A673 (cell line): ENCODE results near the gene KDM4B. TPM values are rescaled to one million over a fixed set of nuclear protein-coding genes. Genes with fewer than 3 reads are reported as not detected.

ENCODE experiments used
- BruUV-seq: library from RNA; stranded (reverse); fragments of 400-500 nt; replicated peaks from 2 replicates; lab custom pipeline; 2021; lab: Mats Ljungman, UMichigan
- CTCF ChIA-PET: fragments of 300-600 bp; sonication (Branson Sonifier 250); formaldehyde crosslinking; loops from one replicate; lab custom pipeline; 2022; ENCODE audit warnings: antibody characterized with exemption; lab: Charles Lee
- POLR2A ChIA-PET: fragments of 300-600 bp; sonication (Branson Sonifier 250); formaldehyde crosslinking; loops from one replicate; lab custom pipeline; 2022; ENCODE audit warnings: antibody characterized with exemption; ENCODE audit not compliant: low non-redundant PET; lab: Charles Lee
- DNase-seq: peaks from one replicate; pipeline ENCODE4 v3.0.0-alpha.2; 2015; ENCODE audit warnings: low spot score
- H3K27ac ChIP-seq: fragments of 200-600 bp; sonication (generic); 2 replicates; pipeline ENCODE4 v1.5.1; 2016; ENCODE audit warnings: mixed run types, low read depth, mild to moderate bottlenecking, mixed read lengths, antibody characterized with exemption, low read length; ENCODE audit not compliant: poor library complexity, severe bottlenecking
- H3K27me3 ChIP-seq: fragments of 200-600 bp; sonication (generic); replicated peaks from 2 replicates; pipeline ENCODE4 v1.6.1; 2017; ENCODE audit warnings: mixed run types, low read depth, mild to moderate bottlenecking, mixed read lengths, antibody characterized with exemption, low read length; ENCODE audit not compliant: insufficient read depth, poor library complexity
- H3K36me3 ChIP-seq: fragments of 200-600 bp; sonication (generic); 2 replicates; pipeline ENCODE4 v1.6.1; 2016; ENCODE audit warnings: mixed run types, mild to moderate bottlenecking, mixed read lengths, antibody characterized with exemption, low read length; ENCODE audit not compliant: insufficient read depth, poor library complexity, severe bottlenecking
- H3K4me1 ChIP-seq: fragments of 200-600 bp; sonication (generic); 2 replicates; pipeline ENCODE4 v1.6.1; 2017; ENCODE audit warnings: mixed run types, mild to moderate bottlenecking, mixed read lengths, antibody characterized with exemption, low read length; ENCODE audit not compliant: insufficient read depth, poor library complexity, severe bottlenecking
- H3K4me3 ChIP-seq: fragments of 200-600 bp; sonication (generic); 2 replicates; pipeline ENCODE4 v1.5.1; 2016; ENCODE audit warnings: low read depth, mixed run types, mild to moderate bottlenecking, mixed read lengths, low read length; ENCODE audit not compliant: poor library complexity, severe bottlenecking
- H3K9me3 ChIP-seq: fragments of 200-600 bp; sonication (generic); 2 replicates; pipeline ENCODE4 v1.6.1; 2016; ENCODE audit warnings: mixed run types, low read depth, mild to moderate bottlenecking, mixed read lengths, antibody characterized with exemption, low read length; ENCODE audit not compliant: poor library complexity, severe bottlenecking
- CTCF ChIP-seq: fragments of 300-800, 200-600 bp; sonication (generic); conservative IDR thresholded peaks from 2 replicates; pipeline ENCODE4 v1.5.1; 2017; ENCODE audit warnings: low read depth, mild to moderate bottlenecking, antibody characterized with exemption, low read length, moderate library complexity, mixed read lengths
- EZH2 ChIP-seq: fragments of 200-600 bp; sonication (generic); IDR thresholded peaks from 2 replicates; pipeline ENCODE4 v1.6.1; 2017; ENCODE audit warnings: borderline replicate concordance, low read depth, mild to moderate bottlenecking, mixed read lengths, antibody characterized with exemption, low read length; ENCODE audit not compliant: poor library complexity, severe bottlenecking
- intact Hi-C: fragments of 100-400 bp; cut with micrococcal nuclease; formaldehyde crosslinking; loops from one replicate; pipeline ENCODE4 v1.10.0; 2022; ENCODE audit not compliant: unreplicated experiment
- total RNA-seq: library from RNA; stranded (reverse); gene quantifications from 2 replicates; pipeline ENCODE4 v1.2.3, GENCODE V29; 2021

Gene KDM4B
- total RNA-seq, 1 experiment from 2014 or later: 30.0 TPM

- H3K9me3 ChIP-seq: peaks cover 8% of the 10 kb centered on the region
- no peak overlapping the region for H3K4me3 ChIP-seq
- H3K4me1 ChIP-seq: peaks cover 11% of the 10 kb centered on the region
- H3K27me3 ChIP-seq: no peaks in the 10 kb centered on the region
- POLR2A ChIA-PET: no interaction called here
- TF ChIP-seq CTCF (no peak), EZH2 (no peak)
- BruUV-seq: no TSS peak
- H3K27ac ChIP-seq: no peak overlapping the region
- intact Hi-C loops: no loop called here
- no peak for DNase-seq
- peaks cover 5% of the 10 kb centered on the region for H3K36me3 ChIP-seq
- CTCF ChIA-PET: no interaction called here
These were observed 151.9 kb downstream of the KDM4B start for GRCh38 chr19:5120833-5121232.

DNA sequence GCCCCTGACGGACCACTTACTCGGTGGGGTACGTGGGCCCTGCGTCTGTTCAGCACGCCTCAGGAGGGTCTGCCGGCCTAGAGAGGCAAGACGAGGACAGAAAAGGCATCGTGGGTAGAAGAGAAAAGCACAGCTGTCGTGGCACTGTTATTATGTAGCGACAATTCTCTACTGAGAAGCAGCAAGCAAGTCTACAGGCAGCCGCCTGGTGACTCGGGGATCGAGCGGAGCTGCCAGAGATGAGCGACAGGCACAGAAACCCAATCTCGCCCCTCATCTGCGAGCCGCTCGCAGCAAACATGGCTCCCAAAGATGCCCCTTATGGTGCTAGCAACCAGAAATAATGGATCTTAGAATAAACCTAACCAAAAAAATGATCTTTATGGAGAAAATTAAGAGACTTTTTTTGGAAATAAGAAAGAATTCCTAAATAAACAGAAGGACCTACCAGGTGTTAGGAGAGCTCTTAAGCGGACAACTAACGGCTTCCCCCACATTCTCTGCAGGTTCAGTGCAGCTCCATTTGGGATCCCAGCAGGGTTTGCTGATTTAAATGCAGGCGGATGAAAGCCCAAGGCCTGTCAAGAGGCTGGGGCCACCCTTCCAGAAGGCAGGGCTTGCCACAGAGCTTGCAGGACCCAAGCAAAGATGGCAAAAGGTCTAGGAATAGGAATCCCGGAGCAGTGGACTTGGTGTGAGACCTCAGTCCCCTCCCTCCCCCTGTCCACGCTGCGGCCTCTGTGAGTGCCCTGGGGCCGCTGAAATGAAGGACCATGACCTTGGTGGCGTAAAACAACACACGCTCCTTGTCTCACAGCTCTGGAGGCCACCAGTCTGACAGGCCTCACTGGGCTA is 152.6 kb downstream of the KDM4B start:
- CTCF ChIA-PET: no interaction called here

GRCh38 chr19:5122121-5122400 is 153.1 kb downstream of the KDM4B start:
- TF ChIP-seq EZH2 (no peak), CTCF (no peak)
- ChIA-PET CTCF (no interaction called here), POLR2A (no interaction called here)
- Histone ChIP-seq H3K9me3 (no peaks in the 10 kb centered on the region), H3K27me3 (no peaks in the 10 kb centered on the region), H3K4me3 (no peak overlapping the region), H3K36me3 (no peaks in the 10 kb centered on the region), H3K27ac (no peak overlapping the region), H3K4me1 (peaks cover 23% of the 10 kb centered on the region)
- no TSS peak for BruUV-seq
- intact Hi-C loops: no loop called here
- DNase-seq: no peak

More for the DNA sequence above, 152.6 kb downstream of the KDM4B start:
- DNase-seq: no peak
- Histone ChIP-seq H3K9me3 (peaks cover 2% of the 10 kb centered on the region), H3K4me3 (no peak overlapping the region), H3K27ac (no peak overlapping the region), H3K36me3 (peaks cover 3% of the 10 kb centered on the region), H3K4me1 (peaks cover 17% of the 10 kb centered on the region), H3K27me3 (no peaks in the 10 kb centered on the region)
- POLR2A ChIA-PET: no interaction called here
- no TSS peak for BruUV-seq
- intact Hi-C loops: no loop called here
- TF ChIP-seq EZH2 (no peak), CTCF (no peak)
